HG03280 (cell line): Measurements from ENCODE around the gene PIEZO2.

ENCODE experiments used
- ATAC-seq: cut with Tn5 transposase; IDR thresholded peaks from one replicate; pipeline ENCODE4 v1.9.1; 2021; ENCODE audit warnings: mild to moderate bottlenecking, moderate library complexity; ENCODE audit not compliant: unreplicated experiment

PIEZO2 gene

GRCh38 chr18:10702206-10702605, 447.2 kb downstream of the PIEZO2 start:
- ATAC-seq, result no peak

- ATAC-seq, result no peak
Observed at GRCh38 chr18:10690366-10690765, 459.0 kb downstream of the PIEZO2 start.

- ATAC-seq, result no peak
Observed at GRCh38 chr18:10690035-10690329, 459.4 kb downstream of the PIEZO2 start.

GRCh38 chr18:10689236-10690034, 459.9 kb downstream of the PIEZO2 start:
- ATAC-seq, result no peak

- ATAC-seq, result no peak
Observed at GRCh38 chr18:10688766-10689165, 460.6 kb downstream of the PIEZO2 start.

GRCh38 chr18:10687161-10687925, 462.0 kb downstream of the PIEZO2 start:
- ATAC-seq, result no peak

GRCh38 chr18:10686308-10686707, 463.1 kb downstream of the PIEZO2 start:
- no peak for ATAC-seq

- ATAC-seq, result no peak
Observed at GRCh38 chr18:10685484-10685883, 463.9 kb downstream of the PIEZO2 start.

GRCh38 chr18:10682368-10682714, 467.0 kb downstream of the PIEZO2 start:
- no peak for ATAC-seq

- no peak for ATAC-seq
Observed at GRCh38 chr18:10681581-10682367, 467.6 kb downstream of the PIEZO2 start.

GRCh38 chr18:10680271-10680596, 469.1 kb downstream of the PIEZO2 start:
- ATAC-seq, result no peak

GRCh38 chr18:10679557-10680270, 469.7 kb downstream of the PIEZO2 start:
- ATAC-seq, result no peak

- no peak for ATAC-seq
Observed at GRCh38 chr18:10671441-10671840, 477.9 kb downstream of the PIEZO2 start.

GRCh38 chr18:10670856-10671255, 478.5 kb downstream of the PIEZO2 start:
- ATAC-seq, result no peak

GRCh38 chr18:10669441-10670100, 479.8 kb downstream of the PIEZO2 start:
- no peak for ATAC-seq

- no peak for ATAC-seq
Observed at GRCh38 chr18:10663750-10664149, 485.6 kb downstream of the PIEZO2 start.

GRCh38 chr18:10661317-10661716, 488.1 kb downstream of the PIEZO2 start:
- ATAC-seq, result no peak

- ATAC-seq, result no peak
Observed at GRCh38 chr18:10660179-10660884, 489.0 kb downstream of the PIEZO2 start.

GRCh38 chr18:10659594-10659993, 489.8 kb downstream of the PIEZO2 start:
- no peak for ATAC-seq

GRCh38 chr18:10659000-10659399, 490.4 kb downstream of the PIEZO2 start:
- no peak for ATAC-seq
